GM04504 (cell line): ENCODE data around the gene ZNF446.
A peak's percentile ranks its signal among the peaks of the same experiment; 100 is the strongest.
"Not testable (repeated sequence)": the region's sequence is repeated elsewhere in the genome, so short reads cannot be mapped to it uniquely, and the experiment has no call there.

Experiments used
- DNase-seq: peaks from one replicate; pipeline ENCODE4 v3.0.0-alpha.2; 2012; ENCODE audit warnings: low read depth

Gene ZNF446

GRCh38 chr19:58507602-58508223 lies 31.6 kb downstream of the ZNF446 start:
- not testable (repeated sequence) for DNase-seq

- no peak for DNase-seq
These were observed 33.6 kb downstream of the ZNF446 start for GRCh38 chr19:58509731-58510083.

GRCh38 chr19:58510084-58510862 lies 34.1 kb downstream of the ZNF446 start:
- DNase-seq, result no peak

- no peak for DNase-seq
These were observed 35.4 kb downstream of the ZNF446 start, which contains the start of gene SLC27A5 for GRCh38 chr19:58511353-58512208. TSS of gene SLC27A5 (minus strand) at chr19:58511992. CDS start at chr19:58511955, 37 bp downstream.

GRCh38 chr19:58513213-58513693 lies 37.1 kb downstream of the ZNF446 start:
- DNase-seq, result no peak

- DNase-seq, result peak; percentile 60
These were observed 37.8 kb downstream of the ZNF446 start for GRCh38 chr19:58513694-58514563.

GRCh38 chr19:58514564-58515022 lies 38.4 kb downstream of the ZNF446 start:
- no peak for DNase-seq

DNA sequence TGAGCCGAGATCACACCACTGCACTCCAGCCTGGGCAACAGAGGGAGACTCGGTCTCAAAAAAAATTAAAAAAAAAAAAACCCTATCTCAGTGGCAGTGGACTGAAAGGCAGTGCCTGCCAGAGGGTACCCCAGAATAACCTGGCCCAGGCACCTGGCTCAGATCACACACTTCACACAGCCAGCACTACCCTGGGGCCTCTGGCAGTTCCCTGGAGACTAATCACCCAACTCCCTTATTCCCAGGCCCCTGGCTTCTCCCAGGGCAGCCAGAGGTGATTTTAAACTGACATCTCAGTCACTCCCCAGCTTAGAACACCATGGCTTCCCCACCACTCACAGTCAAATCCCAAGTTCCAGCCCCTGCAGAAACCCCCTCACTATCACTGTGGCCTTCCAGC lies 39.1 kb downstream of the ZNF446 start:
- no peak for DNase-seq

DNA sequence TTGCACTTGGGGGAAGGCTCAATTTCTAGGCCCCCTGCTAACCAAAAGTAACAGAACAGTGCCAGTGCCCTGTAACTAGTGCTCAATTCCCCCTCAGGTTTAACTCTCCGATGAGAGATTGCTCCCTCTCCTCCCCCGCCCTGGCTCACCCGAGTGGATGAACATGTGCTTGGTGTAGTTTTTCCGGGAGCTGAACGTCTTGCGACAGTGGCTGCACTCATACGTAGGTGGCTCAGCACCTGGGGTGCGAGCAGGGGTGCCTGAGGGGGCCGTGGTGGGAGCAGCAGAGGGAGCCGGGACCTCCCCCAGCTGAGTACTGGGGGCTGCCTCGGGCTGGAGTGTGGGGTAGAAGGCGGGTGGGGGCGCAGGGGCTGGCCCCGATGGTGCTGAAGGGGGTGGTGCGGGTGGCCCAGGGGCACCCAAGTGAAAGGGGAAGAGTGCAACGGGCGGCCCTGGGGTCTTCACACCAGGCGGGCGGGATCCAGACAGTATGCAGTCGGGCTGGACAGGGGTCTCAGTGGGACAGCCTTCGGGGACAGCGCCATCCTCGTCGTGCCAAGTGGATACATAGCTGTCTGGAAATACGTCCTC lies 40.2 kb downstream of the ZNF446 start:
- no peak for DNase-seq

GRCh38 chr19:58516964-58517833 lies 41.0 kb downstream of the ZNF446 start:
- DNase-seq, result no peak

DNA sequence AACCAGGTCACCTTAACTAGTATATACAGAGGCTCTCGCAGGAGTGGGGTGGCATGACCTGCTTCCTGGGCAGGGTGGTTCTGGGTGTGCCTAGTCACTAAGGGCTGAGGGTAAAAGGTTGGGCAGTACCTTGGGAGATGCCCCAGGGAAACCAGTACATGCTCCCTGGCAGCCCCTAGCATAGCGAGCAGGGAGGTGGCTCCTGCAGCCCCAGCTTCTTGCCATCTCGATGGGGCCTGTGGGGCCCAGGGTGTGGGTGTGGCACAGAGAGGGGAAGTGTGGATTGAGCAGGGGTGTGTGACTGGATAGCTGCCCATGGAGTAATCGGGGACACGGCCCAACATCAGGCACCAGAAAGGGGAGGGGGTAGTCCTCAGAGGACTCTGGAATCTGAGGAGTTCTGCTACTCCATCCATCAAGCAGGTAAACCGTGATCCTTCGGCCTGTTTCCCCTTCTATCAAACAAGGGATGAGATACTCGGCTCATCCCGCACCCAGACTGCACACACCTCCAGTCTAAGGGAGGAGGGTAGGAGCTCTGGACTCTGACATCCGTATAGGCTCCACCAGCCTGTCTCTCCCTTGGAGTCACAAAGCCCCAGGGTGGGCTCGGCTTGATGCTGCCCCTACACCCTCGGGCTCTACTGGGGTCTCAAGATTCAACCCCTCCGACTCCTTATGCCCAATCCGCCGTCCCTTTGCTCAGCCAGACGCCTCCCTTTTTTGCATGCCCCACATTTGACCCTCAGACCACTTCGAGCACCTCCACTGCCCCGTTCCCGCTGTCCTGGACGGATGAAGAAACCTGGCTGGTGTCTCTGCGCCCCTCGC lies 42.3 kb downstream of the ZNF446 start:
- DNase-seq, result no peak

- peak; percentile 48 for DNase-seq
These were observed 42.9 kb downstream of the ZNF446 start for GRCh38 chr19:58519087-58519354.

GRCh38 chr19:58519355-58520256 lies 43.5 kb downstream of the ZNF446 start, which contains the start of gene ZBTB45:
TSS of gene ZBTB45 (minus strand) at chr19:58519810. CDS start at chr19:58517673, 2,137 bp downstream.
- DNase-seq, result peak; percentile 91

DNA sequence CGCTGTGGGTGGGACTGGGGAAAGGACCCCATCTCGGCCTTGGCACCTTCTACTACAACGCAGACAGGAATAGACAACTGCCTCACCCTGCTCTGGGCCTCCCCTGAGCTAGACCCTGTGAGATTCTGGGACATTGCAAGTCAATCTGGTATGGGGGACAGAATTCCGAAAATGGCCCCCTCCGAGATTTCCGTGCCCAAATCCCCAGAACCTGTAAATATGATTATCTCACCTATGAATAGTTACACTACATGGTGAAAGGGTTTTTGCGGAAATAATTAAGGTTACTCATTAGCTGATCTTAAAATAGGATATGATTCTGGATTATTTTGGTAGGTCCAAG lies 44.1 kb downstream of the ZNF446 start:
- no peak for DNase-seq

DNA sequence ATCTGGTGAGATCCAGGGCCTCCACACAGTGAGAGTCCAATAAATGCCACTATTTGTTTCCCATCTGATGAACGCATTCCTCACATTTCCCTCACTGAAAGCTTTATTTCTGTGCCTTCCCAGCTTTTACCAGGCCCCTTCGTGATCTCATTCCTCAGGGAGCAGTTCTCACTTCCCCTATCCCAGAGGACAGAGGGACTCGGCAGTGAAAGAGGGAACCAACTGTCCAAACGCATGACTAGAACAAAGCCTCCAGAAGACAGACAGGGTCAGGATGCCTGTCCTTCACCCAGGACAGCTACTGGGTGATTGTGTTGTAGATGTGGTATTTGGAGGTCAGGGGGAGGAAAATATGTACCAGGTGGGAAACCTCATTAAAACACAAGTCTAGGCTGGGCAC lies 45.5 kb downstream of the ZNF446 start:
- DNase-seq, result no peak

- DNase-seq, result no peak
These were observed 46.6 kb downstream of the ZNF446 start for GRCh38 chr19:58522709-58523108.

GRCh38 chr19:58529405-58529804 lies 53.3 kb downstream of the ZNF446 start:
- no peak for DNase-seq
